ENCODE data around the gene BAHD1.

DNA sequence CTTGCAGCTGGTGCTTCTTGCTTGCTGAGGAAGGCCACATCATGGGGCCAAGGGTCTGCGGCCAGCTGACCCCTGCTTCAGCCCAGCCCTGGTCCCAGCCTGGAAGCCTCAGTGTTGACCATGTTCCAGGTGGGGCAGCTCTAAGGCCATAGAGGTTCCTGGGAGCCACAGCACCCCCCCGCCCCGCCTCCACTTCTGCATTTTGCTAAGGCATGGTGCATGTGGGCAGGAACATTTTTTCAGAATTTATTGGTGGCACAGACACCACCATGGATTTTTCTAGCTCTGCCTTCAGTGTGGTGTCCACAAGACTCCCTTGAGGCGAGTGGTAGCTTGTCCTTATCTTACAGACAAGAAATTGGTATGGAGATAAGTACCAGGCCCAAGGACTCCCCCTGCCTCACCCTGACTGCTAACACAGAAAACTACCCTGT lies 28.2 kb downstream of the BAHD1 start:
- TF ChIP-seq, protein P1, sequence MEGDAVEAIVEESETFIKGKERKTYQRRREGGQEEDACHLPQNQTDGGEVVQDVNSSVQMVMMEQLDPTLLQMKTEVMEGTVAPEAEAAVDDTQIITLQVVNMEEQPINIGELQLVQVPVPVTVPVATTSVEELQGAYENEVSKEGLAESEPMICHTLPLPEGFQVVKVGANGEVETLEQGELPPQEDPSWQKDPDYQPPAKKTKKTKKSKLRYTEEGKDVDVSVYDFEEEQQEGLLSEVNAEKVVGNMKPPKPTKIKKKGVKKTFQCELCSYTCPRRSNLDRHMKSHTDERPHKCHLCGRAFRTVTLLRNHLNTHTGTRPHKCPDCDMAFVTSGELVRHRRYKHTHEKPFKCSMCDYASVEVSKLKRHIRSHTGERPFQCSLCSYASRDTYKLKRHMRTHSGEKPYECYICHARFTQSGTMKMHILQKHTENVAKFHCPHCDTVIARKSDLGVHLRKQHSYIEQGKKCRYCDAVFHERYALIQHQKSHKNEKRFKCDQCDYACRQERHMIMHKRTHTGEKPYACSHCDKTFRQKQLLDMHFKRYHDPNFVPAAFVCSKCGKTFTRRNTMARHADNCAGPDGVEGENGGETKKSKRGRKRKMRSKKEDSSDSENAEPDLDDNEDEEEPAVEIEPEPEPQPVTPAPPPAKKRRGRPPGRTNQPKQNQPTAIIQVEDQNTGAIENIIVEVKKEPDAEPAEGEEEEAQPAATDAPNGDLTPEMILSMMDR (IDR thresholded peaks at IDR 0.05), result no peak
- TF ChIP-seq POLR2AphosphoS5 (IDR thresholded peaks at IDR 0.05) (no peak), POLR2A (IDR thresholded peaks at IDR 0.05) (no peak)
